Tibial nerve (tissue), 4 donors: ENCODE data around the gene AFAP1. TPM values are rescaled to one million over a fixed set of nuclear protein-coding genes. Genes with fewer than 3 reads are reported as not detected.

Experiments
- DNase-seq, 2 donors: peaks; one replicate each; pipeline ENCODE4 v3.0.0-alpha.2; 2019; ENCODE audit warnings: low spot score in 2 of 2
- H3K27ac ChIP-seq, 4 donors: fragments of 200-600 bp; sonication (generic) in 3 of 4; one replicate each; pipeline ENCODE4 v1.5.1; 2017 to 2019; ENCODE audit warnings: mild to moderate bottlenecking in 1 of 4
- H3K27me3 ChIP-seq, 2 donors: fragments of 200-600 bp; sonication (generic) in 1 of 2; one replicate each; pipeline versions ENCODE4 v1.5.1 to v1.6.0; 2017 to 2019
- H3K36me3 ChIP-seq, 3 donors: fragments of 200-600 bp; sonication (generic); one replicate each; pipeline ENCODE4 v1.5.1; 2018 to 2019
- H3K4me1 ChIP-seq, 4 donors: fragments of 200-600 bp; sonication (generic) in 3 of 4; one replicate each; pipeline ENCODE4 v1.5.1; 2017 to 2019
- H3K4me3 ChIP-seq, 4 donors: fragments of 200-600 bp; sonication (generic) in 3 of 4; one replicate each; pipeline ENCODE4 v1.5.1; 2017 to 2019; ENCODE audit warnings: mild to moderate bottlenecking in 1 of 4, moderate library complexity in 1 of 4
- H3K9me3 ChIP-seq, 4 donors: fragments of 200-600 bp; sonication (generic) in 3 of 4; one replicate each; pipeline ENCODE4 v1.5.1; 2017 to 2019
- EP300 ChIP-seq, 2 donors: sonication (generic); formaldehyde crosslinking; IDR thresholded peaks; one replicate each; pipeline ENCODE4 v1.6.1; 2017; ENCODE audit warnings: antibody characterized with exemption in 2 of 2, mild to moderate bottlenecking in 1 of 2
- POLR2A ChIP-seq, 2 donors: fragments of 450-650 bp; IDR thresholded peaks; one replicate each; pipeline ENCODE4 v1.6.1; 2017; ENCODE audit warnings: antibody characterized with exemption in 2 of 2, mild to moderate bottlenecking in 2 of 2, moderate library complexity in 2 of 2
- WGBS, 2 donors: methylation state at CpG; one replicate each; pipeline ENCODE4 v1.1.5; 2018; 5-methylcytosine and 5-hydroxymethylcytosine counted together
- total RNA-seq, 4 donors: library from RNA; depleted of rRNA; stranded (reverse); fragments of >200 nt; gene quantifications; one replicate each; pipeline ENCODE4 v1.1.0, GENCODE V29; 2016
- TF ChIP-seq, protein P1 (sequence below), 5 experiments: fragments of 200-600 bp in 3 of 5; fragments of 450-650 bp in 2 of 5; sonication (generic) in 3 of 5; IDR thresholded peaks; one replicate each; pipeline ENCODE4 v1.5.1; 2016 to 2019; ENCODE audit warnings: antibody characterized with exemption in 5 of 5, mild to moderate bottlenecking in 3 of 5, moderate library complexity in 2 of 5

Gene AFAP1
- total RNA-seq, 4 donors from 2014 or later: 23.2 to 34.9 (median 32.1) TPM

DNA sequence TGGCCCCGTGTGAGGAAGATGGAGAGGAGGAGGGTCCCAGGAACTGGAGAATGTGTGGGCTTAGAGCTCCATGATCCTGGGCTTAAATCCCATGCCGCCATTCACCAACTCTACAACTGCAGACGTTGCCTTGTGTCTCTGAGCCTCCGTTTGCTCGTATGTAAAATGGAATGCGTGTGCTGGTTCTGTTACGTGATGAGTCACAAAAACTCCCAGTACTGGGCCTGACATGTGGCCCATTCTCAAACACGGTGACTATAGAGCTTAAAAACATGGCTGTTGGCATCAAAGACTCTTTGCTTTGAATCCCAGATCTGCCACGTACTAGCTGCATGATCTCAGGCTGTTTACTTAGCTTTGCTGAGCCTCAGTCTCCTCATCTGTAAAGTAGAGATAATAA, 13.0 kb upstream of the AFAP1 start:
- DNase-seq: no peak
- WGBS, 2 donors: 90 to 92% methylated on average over 9 of the region's 9 CpGs

DNA sequence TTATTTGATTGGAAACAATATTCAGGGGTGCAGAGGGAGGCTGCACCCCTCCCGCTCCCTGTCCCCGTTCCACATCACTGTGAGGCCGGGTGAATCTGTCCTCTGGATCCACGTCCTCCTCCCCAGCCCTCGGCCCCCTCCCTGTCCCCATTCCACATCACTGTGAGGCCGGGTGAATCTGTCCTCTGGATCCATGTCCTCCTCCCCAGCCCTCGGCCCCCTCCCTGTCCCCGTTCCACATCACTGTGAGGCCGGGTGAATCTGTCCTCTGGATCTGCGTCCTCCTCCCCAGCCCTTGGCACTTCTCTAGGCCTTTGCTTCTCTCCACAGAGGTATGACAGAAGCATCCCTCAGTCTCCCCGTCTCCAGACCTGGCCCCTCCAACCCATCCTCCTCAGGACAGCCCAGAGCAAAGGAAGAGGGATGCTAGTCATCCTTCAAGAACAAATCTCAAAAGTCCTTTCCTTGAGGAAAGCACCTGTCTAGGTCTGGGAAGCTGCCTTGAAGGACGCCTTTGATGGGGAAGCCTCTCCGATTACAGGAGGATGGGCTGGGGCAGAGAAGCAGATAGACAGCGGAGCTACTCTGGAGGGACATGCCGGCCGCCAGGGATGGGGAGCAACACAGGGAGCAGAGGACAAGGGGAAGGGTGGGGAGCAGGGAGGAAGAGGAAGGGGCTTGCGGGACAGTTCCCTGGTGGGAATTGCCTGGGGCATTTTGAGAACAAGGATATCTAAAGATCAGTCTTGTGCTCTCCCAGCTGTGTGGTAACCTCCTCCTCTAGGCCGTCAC, 10.8 kb upstream of the AFAP1 start:
- peaks cover 0 to under 1% (median under 1%) of the 10 kb centered on the region in 4 donors for H3K4me1 ChIP-seq
- TF ChIP-seq POLR2A (IDR thresholded peaks at IDR 0.05) (no peak), EP300 (IDR thresholded peaks at IDR 0.05) (no peak)
- TF ChIP-seq, protein P1, sequence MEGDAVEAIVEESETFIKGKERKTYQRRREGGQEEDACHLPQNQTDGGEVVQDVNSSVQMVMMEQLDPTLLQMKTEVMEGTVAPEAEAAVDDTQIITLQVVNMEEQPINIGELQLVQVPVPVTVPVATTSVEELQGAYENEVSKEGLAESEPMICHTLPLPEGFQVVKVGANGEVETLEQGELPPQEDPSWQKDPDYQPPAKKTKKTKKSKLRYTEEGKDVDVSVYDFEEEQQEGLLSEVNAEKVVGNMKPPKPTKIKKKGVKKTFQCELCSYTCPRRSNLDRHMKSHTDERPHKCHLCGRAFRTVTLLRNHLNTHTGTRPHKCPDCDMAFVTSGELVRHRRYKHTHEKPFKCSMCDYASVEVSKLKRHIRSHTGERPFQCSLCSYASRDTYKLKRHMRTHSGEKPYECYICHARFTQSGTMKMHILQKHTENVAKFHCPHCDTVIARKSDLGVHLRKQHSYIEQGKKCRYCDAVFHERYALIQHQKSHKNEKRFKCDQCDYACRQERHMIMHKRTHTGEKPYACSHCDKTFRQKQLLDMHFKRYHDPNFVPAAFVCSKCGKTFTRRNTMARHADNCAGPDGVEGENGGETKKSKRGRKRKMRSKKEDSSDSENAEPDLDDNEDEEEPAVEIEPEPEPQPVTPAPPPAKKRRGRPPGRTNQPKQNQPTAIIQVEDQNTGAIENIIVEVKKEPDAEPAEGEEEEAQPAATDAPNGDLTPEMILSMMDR (IDR thresholded peaks at IDR 0.05): no peak
- H3K36me3 ChIP-seq: no peaks in the 10 kb centered on the region
- H3K9me3 ChIP-seq: no peaks in the 10 kb centered on the region
- DNase-seq: no peak
- 81 to 87% methylated on average over 18 of the region's 18 CpGs for WGBS, 2 donors
- no peak overlapping the region for H3K4me3 ChIP-seq
- no peak overlapping the region for H3K27ac ChIP-seq
- no peaks in the 10 kb centered on the region for H3K27me3 ChIP-seq

More for the DNA sequence above, 13.0 kb upstream of the AFAP1 start:
- Histone ChIP-seq H3K4me3 (no peak overlapping the region), H3K36me3 (no peaks in the 10 kb centered on the region), H3K27ac (no peak overlapping the region), H3K27me3 (no peaks in the 10 kb centered on the region), H3K4me1 (peaks cover 0 to 17% (median 2%) of the 10 kb centered on the region in 4 donors), H3K9me3 (no peaks in the 10 kb centered on the region)
- TF ChIP-seq, protein P1 (IDR thresholded peaks at IDR 0.05): no peak
- TF ChIP-seq EP300 (IDR thresholded peaks at IDR 0.05) (no peak), POLR2A (IDR thresholded peaks at IDR 0.05) (no peak)

DNA sequence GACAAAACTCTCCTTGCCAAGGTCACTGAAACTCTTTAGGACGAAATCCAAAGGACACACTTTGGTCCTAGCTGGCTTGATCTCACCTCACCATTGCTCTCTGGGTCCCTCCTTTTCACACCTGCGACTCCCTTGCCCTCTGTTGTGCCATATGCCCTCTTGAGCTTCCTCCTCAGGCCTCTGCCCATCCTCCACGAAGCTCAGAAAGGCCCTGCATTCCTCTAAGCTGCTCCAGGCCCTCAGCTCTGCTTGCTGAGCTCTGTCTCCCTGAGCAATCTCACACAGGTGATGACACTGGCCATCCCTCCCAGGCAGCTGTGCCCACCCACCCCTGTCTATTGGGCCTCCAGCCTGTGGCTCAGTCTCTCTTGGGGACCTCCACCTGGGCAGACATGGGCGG, 10.1 kb upstream of the AFAP1 start:
- DNase-seq: no peak
- no peak overlapping the region for H3K4me3 ChIP-seq
- 72 to 79% methylated on average over 4 of the region's 4 CpGs for WGBS, 2 donors
- H3K4me1 ChIP-seq: no peaks in the 10 kb centered on the region
- H3K9me3 ChIP-seq: no peaks in the 10 kb centered on the region
- TF ChIP-seq, protein P1 (IDR thresholded peaks at IDR 0.05): no peak
- TF ChIP-seq POLR2A (IDR thresholded peaks at IDR 0.05) (no peak), EP300 (IDR thresholded peaks at IDR 0.05) (no peak)
- H3K27me3 ChIP-seq: no peaks in the 10 kb centered on the region
- no peak overlapping the region for H3K27ac ChIP-seq
- no peaks in the 10 kb centered on the region for H3K36me3 ChIP-seq

DNA sequence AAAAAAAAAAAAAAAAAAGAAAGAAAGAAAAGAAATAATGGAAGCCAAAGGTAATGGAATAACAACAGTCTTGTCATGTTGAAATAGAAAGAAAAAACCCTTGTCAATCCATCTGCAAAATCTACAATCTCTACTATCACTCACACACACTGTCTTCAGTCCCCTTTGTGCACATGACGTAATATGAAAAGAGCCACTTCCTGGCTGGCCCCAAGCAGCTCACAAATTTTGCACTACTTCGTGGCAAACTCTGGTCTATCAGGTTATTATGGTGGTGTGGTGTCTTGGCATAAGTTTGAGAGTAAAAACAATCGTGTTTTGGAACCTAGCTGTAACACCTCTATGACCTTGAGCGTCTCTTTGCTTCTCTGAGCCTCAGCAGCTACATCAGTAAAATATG, 8.3 kb upstream of the AFAP1 start:
- WGBS, 2 donors: 74 to 77% methylated on average over 4 of the region's 4 CpGs
- TF ChIP-seq, protein P1 (IDR thresholded peaks at IDR 0.05): no peak
- no peak for TF ChIP-seq EP300 (IDR thresholded peaks at IDR 0.05)
- no peak for TF ChIP-seq POLR2A (IDR thresholded peaks at IDR 0.05)

DNA sequence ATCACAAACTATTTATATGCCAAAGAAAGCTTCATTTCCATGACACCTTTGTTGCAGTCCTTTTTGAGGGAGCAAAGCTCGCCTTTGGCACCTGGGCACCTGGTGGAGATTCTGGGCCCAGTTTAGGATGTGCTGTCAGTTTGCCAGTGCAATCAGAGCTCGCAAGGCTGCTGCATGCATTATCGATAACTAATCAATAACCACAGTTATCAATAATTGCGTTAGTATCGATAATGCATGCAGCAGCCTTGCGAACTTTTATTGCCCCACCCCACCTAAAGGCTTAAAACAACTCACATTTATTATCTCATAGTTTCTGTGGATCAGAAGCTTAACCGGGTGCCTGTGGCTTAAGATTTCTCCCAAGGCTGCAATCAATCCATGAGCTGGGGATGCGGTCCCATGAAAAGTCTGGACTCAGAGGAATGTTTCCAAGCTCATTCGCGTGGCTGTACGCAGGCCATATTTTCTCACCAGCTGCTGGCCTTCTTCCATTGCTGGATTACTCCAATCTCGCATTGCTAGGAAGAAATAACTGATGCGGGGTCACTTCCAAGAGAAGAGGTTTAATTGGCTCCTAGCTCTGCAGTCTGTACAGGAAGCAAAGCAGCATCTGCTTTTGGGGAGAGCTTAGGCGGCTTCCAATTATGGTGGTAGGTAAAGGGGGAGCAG, 6.2 kb upstream of the AFAP1 start:
- Histone ChIP-seq H3K27ac (no peak overlapping the region), H3K4me1 (peaks cover 0 to 4% (median 0%) of the 10 kb centered on the region in 4 donors), H3K27me3 (no peaks in the 10 kb centered on the region), H3K4me3 (no peak overlapping the region), H3K36me3 (no peaks in the 10 kb centered on the region), H3K9me3 (no peaks in the 10 kb centered on the region)
- WGBS, 2 donors: 72 to 83% methylated on average over 14 of the region's 14 CpGs
- DNase-seq: no peak
- TF ChIP-seq EP300 (IDR thresholded peaks at IDR 0.05) (no peak), POLR2A (IDR thresholded peaks at IDR 0.05) (no peak)

More for the DNA sequence above, 8.3 kb upstream of the AFAP1 start:
- no peaks in the 10 kb centered on the region for H3K4me1 ChIP-seq
- DNase-seq: no peak
- H3K36me3 ChIP-seq: no peaks in the 10 kb centered on the region
- H3K27me3 ChIP-seq: no peaks in the 10 kb centered on the region
- H3K27ac ChIP-seq: no peak overlapping the region
- no peak overlapping the region for H3K4me3 ChIP-seq
- H3K9me3 ChIP-seq: no peaks in the 10 kb centered on the region
